Activated CD4-positive, alpha-beta T cell treated with anti-CD3 and anti-CD28 coated beads, Interleukin-2, amount 50 U/mL, for 16 hours (primary cell): ENCODE results near the gene RAB3C.

ENCODE experiments used
- DNase-seq: peaks from one replicate; pipeline ENCODE4 v3.0.0-alpha.2; 2020

The RAB3C gene

GRCh38 chr5:58891086-58891970 lies 308.5 kb downstream of the RAB3C start:
- DNase-seq, result peak; percentile 66

DNA sequence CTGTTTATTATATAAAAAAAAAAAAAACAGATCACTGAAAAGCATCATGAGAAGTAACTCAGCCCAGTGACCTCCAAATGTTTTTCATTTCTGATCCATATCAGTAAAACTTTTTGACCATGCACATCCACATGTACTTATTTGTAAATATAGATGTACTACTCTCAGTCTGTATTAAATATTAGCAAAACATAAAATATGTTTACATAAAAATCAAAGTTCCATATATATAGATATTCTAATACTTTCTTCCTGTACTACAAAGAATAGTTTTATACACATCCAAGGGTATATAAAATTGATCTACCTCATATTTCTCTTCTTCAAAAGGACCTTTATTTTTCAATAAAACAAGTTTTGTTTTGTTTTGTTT lies 309.1 kb downstream of the RAB3C start:
- DNase-seq, result no peak

DNA sequence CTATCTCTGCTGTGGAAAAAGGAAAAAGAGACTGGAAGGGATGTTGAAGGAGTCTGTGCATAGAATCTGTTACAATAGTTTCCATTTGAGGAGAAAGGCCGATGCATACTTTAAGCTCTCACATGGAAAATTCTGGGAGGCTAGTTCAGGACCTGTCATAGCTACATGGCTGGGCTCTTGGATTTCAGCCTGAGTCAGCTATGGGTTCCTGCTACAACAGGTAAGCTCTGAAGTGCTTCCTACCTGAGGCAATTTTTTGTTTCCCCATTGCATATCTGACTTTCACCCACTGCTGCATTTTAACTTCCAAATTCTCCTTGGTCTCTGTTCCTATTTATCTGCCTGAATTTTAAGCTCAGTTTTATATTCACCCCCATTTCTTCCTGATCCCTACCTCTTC lies 310.7 kb downstream of the RAB3C start:
- DNase-seq, result no peak

DNA sequence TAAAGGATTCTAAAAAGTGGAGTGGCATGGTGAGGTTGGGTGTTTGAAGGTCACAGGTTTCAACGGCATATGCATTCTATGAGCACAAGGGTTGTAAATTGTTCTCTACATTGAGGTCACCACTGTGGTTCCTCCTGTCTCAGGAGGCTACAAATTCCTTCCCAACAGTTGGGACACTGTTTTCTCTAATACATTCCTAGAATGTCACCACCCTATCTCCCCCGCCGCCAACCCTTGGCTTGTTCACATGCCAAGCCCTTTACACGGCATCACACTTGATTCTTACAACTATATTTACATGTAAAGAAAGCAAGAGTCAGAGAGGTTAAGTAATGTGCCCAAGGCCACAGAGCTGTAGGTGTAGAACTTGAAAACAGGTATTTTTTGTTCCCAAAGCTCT lies 315.1 kb downstream of the RAB3C start:
- DNase-seq, result no peak

GRCh38 chr5:58898538-58898937 lies 315.7 kb downstream of the RAB3C start:
- DNase-seq, result no peak

- DNase-seq, result no peak
Measured at GRCh38 chr5:58901271-58901670, 318.4 kb downstream of the RAB3C start.

GRCh38 chr5:58902305-58902704 lies 319.4 kb downstream of the RAB3C start:
- no peak for DNase-seq

DNA sequence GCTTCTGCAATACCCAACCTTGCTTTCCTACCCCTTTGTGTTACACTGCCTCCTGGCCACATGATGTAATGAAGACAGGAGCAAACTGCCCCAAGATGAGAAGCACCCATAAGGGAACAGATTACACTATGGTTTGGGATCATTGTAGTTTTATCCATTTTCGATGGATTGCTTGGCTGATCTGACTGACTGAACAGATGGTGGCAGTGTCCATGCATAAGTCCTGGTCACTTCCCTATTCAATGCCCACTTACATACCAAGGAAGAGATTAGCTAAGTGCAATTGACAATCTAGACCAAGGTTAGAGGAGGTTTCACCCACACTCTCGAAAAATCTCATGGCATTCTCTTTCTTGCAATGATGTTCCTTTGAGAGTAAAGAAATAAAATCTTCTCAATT lies 319.9 kb downstream of the RAB3C start:
- no peak for DNase-seq

DNA sequence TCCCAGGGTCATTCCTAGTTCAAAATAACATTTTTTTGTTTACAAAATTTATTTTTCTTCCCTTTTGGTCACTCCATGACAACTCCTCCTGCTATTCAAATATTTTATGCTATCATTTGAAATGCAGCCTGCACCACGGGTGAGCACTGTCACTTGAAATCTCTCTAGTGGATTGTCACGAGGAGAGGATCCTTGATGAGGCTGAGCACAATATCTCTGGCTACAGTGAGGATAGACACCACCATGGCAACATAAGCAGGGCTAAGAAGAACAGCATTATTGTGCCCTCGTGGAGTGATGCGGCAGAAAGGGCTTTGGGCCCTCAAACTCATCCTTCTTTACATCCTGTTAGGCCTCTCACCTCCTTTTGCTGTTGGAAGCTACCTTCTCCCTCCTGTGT lies 321.9 kb downstream of the RAB3C start:
- no peak for DNase-seq

GRCh38 chr5:58905944-58906343 lies 323.1 kb downstream of the RAB3C start:
- no peak for DNase-seq
